Neural progenitor cell (in vitro differentiated cells): ENCODE results near the gene MRGPRX2.

Source experiments
- EZH2phosphoT487 ChIP-seq: fragments of 200-600 bp; sonication (generic); IDR thresholded peaks from 2 replicates; pipeline ENCODE4 v1.6.1; 2017; ENCODE audit warnings: antibody characterized with exemption
- TF ChIP-seq, protein P1 (sequence below): fragments of 200-600 bp; sonication (generic); IDR thresholded peaks from 2 replicates; pipeline ENCODE4 v1.5.1; 2017; ENCODE audit warnings: antibody characterized with exemption, mild to moderate bottlenecking

DNA sequence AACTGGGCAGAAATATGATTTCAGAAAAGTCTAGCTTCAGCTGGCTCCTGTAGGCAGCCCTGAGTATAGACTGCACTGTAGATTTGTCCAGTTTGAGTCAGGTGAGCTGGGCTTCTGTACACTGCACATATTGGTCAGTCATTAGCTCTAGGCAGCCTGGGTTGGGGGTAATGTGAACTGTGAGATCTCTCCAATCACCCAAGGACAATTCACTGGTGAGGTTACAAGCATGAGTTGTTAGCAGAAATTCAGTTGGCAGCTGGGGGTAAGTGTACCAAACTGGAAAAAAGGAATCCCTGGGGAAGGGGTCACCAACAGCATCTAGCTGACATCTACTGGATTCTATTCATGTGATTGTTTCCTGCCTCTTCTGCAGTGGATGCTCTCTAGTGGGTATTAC is 39.7 kb downstream of the MRGPRX2 start:
- TF ChIP-seq, protein P1, sequence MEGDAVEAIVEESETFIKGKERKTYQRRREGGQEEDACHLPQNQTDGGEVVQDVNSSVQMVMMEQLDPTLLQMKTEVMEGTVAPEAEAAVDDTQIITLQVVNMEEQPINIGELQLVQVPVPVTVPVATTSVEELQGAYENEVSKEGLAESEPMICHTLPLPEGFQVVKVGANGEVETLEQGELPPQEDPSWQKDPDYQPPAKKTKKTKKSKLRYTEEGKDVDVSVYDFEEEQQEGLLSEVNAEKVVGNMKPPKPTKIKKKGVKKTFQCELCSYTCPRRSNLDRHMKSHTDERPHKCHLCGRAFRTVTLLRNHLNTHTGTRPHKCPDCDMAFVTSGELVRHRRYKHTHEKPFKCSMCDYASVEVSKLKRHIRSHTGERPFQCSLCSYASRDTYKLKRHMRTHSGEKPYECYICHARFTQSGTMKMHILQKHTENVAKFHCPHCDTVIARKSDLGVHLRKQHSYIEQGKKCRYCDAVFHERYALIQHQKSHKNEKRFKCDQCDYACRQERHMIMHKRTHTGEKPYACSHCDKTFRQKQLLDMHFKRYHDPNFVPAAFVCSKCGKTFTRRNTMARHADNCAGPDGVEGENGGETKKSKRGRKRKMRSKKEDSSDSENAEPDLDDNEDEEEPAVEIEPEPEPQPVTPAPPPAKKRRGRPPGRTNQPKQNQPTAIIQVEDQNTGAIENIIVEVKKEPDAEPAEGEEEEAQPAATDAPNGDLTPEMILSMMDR = no peak
- TF ChIP-seq EZH2phosphoT487 = no peak
